Measurements from ENCODE around the gene SEMA5A.
A peak's percentile ranks its signal among the peaks of the same experiment; 100 is the strongest.
"Not testable (repeated sequence)": the region's sequence is repeated elsewhere in the genome, so short reads cannot be mapped to it uniquely, and the experiment has no call there.

Gene SEMA5A

DNA sequence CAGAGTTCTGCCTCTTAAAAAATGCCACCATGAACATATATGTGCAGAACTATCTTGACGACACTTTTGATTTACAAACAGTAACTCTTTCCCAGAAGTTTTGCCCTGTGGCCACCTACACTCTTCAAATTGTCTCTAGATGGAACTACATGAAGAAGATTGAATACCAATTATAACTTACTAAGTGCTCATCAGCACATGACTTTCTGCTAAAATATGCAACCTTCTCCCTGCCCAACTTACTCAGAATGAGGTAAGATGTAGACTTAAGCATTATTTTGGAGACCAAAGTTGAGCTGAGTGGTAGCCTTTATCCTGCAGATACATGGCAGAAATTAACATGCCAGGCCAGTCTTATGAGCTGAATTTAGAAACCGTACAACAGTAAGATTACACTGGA is 105.4 kb downstream of the SEMA5A start:
- DNase-seq (ENCODE audit: low spot score): no peak

DNA sequence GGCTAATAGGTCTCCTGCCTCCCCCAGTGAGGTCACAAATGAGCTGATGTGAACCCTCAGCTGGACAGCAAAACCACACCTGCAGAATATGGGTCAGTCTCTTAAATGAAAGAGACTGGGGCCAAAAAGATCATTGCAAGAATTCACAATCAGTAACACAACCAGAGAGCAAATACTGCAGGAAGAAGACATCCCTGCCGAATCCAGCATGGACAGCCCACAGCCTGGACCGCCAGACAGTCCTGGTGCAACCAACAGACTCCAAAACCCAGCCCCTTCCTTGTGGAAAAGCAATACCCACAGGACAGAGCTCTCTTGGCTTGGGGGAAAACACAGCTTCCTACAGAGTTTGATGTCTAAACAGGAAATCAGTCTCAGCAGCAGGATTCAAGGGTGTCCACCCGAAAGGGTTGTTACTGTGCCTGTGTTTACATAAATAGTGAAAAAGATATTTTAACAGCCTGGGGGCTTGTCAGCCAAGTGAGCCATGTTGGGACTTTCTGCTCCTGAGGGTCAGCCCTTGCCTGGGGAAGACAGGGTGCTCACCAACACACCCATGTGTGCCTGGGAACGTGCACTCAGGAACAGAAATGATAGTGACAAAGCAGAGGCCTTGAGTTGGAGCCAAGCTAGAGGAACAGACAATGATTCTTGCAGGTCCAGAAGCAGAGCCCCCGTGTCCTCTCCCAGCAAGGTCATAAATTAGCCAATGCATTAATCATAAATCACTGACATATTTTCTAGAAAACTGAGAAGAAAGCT is 106.2 kb downstream of the SEMA5A start:
- no peak for DNase-seq (ENCODE audit: low spot score)

- no peak for DNase-seq (ENCODE audit: low spot score)
Measured at GRCh38 chr5:9438596-9439354, 107.1 kb downstream of the SEMA5A start.

DNA sequence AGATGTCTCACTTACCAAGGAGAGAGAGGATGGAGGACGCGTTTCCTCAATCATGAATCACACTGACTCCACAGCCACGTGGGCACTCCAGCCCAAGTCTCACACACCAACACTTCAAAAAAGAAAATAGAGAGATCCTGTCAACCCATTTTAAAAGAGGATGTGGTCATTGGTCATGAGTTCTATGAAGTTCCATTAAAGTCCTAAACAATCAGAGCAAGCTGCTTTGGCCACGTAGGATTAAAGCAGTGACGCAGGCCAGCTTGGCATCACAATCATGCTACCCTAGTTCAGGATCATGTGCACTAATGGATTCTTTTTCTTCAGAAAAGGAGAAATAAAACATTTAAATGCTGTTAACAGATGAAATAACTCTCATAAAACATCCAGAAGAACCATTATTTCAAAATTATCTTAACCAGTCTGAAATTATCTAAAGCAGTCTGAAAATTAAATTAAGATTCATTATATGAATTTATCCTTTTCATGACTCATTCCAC is 108.1 kb downstream of the SEMA5A start:
- peak; percentile 44 for DNase-seq (ENCODE audit: low spot score)

- DNase-seq (ENCODE audit: low spot score): no peak
Measured at GRCh38 chr5:9431496-9432258, 114.2 kb downstream of the SEMA5A start.

DNA sequence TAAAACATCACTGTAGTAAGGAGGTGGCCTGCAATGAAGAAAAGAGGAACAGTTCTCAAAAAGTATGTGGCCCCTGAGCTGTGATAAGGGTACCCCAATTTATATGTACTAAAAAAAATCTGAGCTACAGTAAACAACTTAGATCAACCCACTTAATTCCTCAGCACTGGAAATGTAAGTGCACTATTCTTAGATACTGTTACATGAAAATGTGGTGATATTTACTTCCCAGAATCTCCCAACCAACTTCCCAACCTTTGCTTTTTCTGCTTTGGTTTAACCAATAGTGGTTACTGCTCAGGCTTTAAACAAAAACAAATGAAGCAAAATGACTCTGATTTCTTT is 114.8 kb downstream of the SEMA5A start:
- DNase-seq (ENCODE audit: low spot score): no peak

- DNase-seq (ENCODE audit: low spot score): no peak
Measured at GRCh38 chr5:9430306-9430705, 115.6 kb downstream of the SEMA5A start.

- peak; percentile 51 for DNase-seq (ENCODE audit: low spot score)
Measured at GRCh38 chr5:9429691-9430215, 116.1 kb downstream of the SEMA5A start.

DNA sequence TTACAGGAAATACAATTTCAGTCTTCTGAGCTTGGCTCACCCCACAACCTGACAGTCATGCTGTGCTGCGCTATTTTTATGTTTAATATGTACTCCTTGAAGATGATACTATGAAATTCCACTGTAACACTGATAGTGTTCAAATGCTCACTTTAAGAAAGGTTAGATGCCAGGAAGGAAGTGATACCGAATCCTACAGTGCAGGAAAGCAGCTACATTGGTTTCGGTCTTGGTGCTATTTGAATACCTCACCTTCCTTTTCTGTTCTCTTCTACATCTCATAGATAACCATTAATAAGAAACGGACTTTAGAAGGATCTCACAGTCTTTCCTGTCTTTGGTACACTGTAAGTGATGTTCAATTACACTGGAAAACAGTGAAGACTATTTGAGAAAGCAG is 117.6 kb downstream of the SEMA5A start:
- DNase-seq (ENCODE audit: low spot score): no peak

DNA sequence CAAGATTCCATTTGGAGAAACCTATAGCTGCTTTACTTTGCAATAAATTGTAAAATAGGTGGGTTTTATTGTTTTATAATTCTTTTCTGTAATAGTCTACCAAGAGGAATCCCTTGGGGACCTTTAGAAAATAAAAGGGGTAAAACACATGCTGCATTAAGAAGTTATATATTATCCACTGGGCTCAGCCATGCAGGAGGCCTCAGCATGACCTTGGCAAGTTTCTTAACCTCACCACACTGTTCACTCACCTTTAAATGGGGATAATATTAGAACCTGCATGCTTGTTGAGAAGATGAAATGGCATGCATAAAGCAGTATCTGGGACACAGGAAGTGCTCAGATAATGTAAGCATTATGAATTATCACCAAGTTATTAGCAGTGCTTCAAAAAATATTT is 120.2 kb downstream of the SEMA5A start:
- no peak for DNase-seq (ENCODE audit: low spot score)

DNA sequence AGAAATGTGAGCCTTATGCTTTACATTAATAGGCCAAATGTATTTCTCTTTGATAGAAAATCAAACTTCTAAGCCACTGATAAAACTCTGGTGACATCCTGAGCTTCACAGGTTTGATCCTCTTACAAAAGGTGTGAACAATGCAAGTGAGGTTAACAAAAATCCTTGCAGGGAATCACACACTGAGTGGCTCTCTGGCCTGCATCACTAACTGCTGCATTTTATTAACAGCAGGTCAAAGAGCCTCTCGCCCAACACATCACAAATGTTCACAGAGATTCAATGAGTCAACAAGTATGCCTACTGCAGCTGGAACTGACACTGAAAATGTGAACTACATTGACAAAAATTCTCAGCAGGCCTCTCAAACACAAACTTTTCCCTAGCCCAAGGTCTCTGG is 122.3 kb downstream of the SEMA5A start:
- no peak for DNase-seq (ENCODE audit: low spot score)

DNA sequence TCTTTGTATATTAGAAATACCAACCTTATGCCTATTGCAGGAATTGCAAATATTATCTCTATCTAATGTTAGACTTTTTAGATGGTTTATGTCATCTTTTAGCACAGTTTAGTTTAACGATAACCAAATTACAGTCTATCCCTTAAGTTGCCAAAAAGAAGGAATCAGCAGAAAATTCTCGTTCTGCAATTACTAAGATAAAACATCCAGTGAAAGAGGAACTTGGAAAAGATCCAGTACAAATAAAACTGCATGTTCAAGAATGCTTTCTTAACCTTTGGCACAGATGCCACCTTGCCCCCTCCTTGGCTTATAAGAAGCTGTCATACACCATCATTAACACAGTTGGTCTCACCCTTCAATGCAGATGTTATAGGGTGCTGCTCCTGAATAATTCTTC is 124.0 kb downstream of the SEMA5A start:
- DNase-seq (ENCODE audit: low spot score): no peak

GRCh38 chr5:9419794-9420193 is 126.1 kb downstream of the SEMA5A start:
- no peak for DNase-seq (ENCODE audit: low spot score)

GRCh38 chr5:9415566-9415965 is 130.3 kb downstream of the SEMA5A start:
- no peak for DNase-seq (ENCODE audit: low spot score)

- DNase-seq (ENCODE audit: low spot score): no peak
Measured at GRCh38 chr5:9415091-9415490, 130.8 kb downstream of the SEMA5A start.

DNA sequence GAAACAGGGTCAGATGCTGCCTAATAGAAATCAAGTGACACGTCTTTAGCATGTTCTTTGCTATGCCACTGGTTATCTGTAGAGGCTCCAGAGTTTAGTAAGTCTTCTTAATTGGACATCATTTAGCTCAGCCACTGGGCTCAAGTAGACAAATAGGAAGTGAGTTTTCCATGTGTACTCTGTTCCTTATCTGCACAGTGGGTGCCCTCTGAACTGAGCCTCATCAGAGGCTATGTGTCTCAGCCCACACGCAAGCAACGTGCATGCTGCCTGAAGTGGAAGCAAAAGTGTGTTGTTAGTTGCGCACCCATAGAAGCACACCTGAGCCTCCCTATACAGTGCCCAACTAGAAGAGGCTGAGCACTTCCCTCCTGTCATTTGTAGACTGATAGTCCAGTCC is 134.7 kb downstream of the SEMA5A start:
- DNase-seq (ENCODE audit: low spot score): no peak

DNA sequence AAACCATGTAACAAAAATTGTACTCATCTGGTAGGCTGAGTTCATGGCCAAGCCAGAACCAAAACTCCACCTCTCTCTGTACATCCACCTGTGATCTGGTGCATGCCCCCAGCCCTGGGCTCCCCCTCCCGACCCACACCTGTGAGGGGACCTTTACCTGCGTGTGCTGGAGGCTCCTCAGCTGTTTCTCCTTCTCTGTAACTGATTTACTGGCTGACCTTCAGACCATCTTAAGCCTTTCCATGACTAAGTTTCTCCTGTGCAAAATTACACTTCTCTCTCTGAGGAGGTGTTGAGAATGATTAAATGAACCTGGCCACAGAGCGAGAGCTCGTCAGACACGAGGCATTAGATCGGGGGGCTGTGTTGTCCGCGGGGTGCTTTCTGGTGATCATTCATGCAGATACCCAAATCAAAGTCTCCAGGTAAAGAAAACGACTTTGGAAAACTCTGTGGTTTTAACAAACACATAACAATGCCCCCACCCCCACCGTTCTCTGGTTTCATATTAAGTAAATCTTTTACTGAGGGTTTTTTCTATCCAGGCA is 136.4 kb downstream of the SEMA5A start:
- DNase-seq (ENCODE audit: low spot score): no peak

DNA sequence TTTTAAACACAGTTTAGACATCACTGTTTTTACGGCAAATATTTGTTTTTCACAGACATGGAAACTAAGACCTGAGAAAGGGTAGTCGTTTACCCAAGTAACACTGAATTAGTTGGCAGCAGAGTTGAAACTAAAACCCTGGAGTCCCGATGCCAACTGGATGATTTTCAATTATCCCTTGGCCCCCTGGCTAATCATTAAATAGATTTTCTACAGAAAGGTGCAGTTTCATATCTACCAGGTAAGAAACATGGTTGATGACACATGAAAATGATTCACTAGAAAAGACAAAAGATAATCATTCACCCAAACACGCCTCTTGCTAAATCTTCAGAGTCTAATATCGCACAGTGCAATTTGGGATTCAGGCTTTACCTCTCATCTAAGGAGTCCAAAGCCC is 136.9 kb downstream of the SEMA5A start:
- DNase-seq (ENCODE audit: low spot score): no peak

DNA sequence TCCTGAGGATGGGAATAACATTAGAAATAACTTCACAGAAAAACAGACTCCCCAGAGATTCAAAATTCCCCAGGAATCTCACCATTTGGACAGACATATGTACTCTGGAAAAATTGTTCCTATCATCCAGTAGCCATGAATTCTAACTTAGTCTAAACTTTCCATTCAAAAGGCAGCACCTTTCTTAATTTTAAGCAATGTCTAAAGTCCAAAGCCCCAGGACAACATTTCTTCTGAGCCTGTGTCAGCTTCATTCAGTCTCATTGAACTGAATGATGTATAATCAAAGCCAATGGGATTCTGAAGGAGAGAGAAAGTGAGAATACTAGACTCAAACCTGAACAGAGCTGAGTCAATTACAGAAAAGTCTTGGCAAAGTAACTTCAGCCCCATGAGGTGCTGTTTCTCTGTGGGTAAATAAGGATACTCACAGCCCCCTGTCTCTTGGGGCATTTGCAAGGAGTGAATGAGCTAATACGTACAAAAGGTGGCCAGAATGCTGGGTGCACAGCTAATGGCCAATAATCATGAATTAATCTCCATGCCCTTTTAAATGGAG is 140.6 kb downstream of the SEMA5A start:
- no peak for DNase-seq (ENCODE audit: low spot score)

DNA sequence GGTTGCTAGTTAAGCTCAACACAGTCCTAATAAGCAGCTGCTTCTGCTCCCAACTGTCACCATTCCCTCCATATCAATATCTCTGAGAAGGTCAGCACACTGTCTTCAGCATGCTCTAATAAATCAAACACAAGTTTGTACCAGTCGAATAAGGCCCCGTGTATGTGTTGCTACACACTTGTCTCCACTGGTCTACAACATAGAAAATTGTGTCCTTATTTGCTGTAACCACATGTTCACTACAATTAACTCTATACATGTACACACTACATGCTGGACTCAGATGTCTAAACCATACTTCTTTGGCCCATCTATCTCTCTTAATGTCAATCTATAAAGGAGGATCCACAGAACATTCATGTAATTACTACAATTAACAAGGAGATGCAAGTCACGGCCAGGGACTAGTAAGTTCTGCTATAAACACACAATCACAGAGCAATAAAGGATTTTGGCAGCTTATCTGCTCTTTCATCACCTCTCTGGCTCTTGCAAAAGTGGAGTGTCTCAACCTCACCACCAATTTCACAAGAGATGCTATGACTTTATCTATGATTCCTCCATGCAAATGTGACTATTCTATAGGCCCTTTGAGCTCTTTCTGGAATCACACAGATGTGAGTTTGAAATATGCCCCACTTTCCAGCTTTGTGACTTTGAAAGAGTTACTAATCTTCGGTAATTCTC is 143.9 kb downstream of the SEMA5A start:
- no peak for DNase-seq (ENCODE audit: low spot score)

DNA sequence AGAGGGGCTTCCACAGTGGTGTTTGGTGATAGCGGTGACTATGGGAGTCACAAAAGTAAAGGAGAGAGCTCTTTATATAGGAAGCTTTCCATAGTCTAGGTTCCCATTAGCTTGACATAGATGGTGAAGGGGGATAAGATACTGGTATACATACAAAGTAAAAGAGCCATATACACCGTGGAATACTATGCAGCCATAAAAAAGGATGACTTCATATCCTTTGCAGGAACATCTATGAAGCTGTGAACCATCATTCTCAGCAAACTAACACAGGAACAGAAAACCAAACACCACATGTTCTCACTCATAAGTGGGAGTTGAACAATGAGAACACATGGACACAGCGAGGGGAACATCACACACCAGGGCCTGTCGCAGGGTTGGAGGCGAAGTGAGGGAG is 146.1 kb downstream of the SEMA5A start:
- DNase-seq (ENCODE audit: low spot score): not testable (repeated sequence)

Data from globus pallidus (tissue), 1 donor.